LHCN-M2 (cell line): ENCODE data around the gene FDX1. TPM values are rescaled to one million over a fixed set of nuclear protein-coding genes. Genes with fewer than 3 reads are reported as not detected.

Source experiments
- DNase-seq: peaks from one replicate; pipeline ENCODE4 v3.0.0-alpha.2; 2012; ENCODE audit warnings: low read depth
- total RNA-seq: library from RNA; depleted of rRNA; stranded (reverse); fragments of >200 nt; gene quantifications from 2 replicates; pipeline ENCODE4 v1.2.3, GENCODE V29; 2014

Gene FDX1
- total RNA-seq, 1 experiment from 2014 or later, result 19.5 TPM

DNA sequence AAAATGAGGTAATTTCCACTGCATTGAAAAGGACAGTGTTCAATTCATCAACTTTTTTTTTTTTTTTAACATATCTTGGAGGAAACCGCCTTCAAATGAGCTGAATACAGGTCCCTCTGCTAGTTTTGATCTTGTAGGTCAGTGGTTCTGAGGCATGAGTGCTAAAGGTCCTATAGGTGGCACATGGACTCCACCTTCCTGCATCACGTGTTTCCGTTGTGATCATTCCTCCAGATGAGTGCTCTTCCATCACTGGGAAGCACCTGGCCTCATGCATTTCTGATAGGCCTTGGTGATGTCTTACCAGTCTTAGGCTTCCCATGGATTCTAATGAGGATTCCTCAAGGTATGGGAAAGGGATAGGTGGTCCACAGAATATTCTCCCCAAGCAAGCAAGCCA, 37.8 kb downstream of the FDX1 start:
- DNase-seq, result no peak

DNA sequence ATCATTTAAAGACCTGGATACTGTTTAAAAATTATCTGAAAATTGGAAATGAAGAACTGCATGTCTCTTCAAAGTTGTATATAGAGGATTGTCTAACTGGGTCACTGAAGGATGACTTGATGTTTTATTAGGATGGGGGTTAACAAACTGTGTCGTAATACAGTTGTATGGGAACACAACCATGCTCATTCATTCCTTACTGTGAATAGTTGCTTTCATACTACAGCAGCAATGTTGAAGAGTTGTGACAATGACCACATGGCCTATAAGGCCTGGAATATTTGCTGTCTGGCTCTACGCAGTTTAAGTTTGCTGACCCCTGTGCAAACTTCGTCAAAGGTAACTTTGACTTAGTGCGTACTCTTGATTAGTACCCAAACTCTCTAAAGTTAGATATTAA, 38.4 kb downstream of the FDX1 start:
- no peak for DNase-seq

DNA sequence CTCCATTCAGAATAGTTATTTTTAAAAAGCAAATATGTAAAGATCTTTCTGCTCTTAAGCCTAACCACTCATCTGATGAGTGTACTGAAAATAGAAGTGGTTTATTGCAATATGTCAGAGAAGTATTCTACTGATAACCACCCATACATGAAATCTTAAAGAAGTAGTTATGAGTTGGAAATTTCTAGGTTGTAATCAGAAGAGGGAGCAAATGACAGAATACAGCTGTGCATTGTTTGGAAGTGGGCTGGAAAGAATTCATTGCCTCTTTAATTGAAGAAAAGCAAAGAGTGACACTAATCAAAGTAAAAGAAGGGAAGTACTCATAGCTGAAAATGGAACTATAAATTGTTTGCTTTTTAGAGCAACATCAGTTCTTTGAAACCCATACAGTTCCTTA, 39.4 kb downstream of the FDX1 start:
- no peak for DNase-seq

GRCh38 chr11:110470716-110471115, 41.0 kb downstream of the FDX1 start:
- no peak for DNase-seq

DNA sequence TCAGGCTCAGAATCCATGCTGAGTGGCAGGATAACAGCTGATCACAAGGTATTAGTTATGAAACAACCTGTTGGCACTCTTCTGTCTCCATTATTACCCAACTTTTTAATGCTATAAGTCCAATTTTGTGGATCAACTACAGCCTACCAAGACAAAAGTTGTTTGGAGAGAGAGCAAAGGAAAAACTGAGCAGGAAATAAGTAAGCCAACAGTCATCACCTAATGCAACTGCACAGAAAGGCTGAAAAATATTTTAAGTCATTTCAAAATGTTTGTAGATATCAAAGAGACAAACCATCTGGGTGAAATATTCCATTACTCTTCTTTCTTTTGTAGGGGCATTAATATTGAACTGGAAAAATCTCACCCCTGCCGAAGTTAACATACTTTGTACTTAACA, 41.6 kb downstream of the FDX1 start:
- no peak for DNase-seq

DNA sequence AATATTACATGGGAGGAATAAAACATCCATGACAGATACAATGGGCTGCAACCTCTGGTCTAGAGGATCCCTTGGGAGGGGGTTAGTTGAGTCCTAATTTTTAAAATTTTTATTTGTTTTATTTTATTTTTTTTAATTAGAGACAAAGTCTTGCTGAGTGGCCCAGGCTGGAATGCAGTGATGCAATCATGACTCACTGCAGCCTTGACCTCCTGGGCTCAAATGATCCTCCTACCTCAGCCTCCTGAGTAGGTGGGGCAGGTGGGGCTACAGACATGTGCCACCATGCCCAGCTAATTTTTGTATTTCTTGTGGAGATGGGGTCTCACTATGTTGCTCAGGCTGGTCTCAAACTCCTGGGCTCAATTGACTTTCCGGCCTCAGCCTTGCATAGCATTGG, 43.1 kb downstream of the FDX1 start:
- DNase-seq, result no peak

DNA sequence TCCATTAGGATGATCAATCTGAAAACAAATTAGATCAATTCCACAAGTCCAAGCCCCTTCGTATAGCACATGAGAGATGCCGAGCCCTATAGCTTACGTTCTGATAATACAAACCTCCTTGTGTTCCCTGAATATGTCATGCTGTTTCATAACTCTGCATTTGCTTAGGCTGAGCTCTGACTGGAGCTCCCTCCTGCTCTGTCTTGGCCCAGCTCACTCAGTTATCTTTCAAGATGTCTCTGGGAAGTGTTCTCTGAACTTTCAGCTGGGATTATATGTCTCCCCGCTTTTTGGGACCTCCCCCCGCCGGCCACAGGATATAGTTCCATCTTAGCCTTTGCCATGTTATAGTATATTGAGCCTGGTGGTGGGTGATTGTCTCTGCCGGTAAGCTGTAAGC, 44.0 kb downstream of the FDX1 start:
- DNase-seq, result no peak

DNA sequence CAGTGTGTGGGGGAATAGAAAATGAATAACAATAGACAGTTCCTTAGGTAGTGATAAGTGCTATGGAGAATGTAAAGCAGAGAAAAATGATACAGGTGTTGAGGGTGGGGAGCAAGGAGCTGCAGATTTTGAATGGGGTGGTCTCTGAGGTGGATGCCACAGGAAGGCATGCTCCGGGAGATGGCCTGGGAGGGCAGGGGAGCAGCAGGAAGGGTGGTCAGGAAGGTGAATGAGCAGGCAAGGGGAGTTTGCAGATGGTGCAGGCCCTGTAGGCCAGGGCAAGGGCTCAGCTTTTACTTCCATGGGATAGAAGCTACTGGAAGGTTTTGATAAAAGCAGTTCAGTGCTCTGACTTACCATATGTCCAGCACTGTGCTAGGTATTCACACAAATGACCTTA, 44.8 kb downstream of the FDX1 start:
- DNase-seq, result no peak

DNA sequence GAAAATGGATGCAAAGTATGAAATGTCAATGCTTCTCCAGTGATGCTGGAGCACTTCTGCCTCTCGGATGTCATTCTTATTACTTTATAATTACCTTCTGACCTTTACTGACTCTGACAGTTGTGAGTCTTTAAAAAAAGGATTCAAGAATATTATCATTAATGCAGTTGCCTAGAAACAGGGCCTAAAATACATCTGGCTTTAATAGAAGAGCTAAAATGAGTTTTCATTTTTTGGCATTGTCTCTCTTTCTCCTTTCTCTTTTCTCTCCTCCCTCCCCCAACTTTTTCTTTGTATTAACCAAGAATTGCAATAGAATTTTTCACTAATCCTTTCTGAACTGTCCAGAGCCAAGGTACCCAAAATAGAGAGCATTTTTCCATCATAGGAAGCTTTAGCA, 45.9 kb downstream of the FDX1 start:
- no peak for DNase-seq

DNA sequence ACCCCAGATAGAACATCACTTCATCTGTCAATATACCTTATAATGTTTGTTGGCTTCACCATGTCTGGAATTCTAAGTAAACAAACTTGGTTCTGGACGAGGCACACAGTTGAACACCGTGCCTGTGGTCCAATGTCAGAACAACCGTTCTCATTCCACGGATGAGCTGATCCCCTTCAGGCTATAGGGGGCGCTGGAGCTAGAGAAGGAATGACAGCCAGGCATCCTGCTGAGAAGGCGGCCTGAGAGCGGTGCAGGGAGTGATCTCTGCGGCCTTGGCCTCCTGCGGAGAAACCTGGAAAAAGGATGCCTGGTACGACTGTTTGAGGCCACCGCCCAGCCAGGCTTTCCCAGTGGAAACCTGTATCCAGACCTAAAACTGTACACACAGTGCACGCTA, 48.7 kb downstream of the FDX1 start:
- DNase-seq, result no peak

GRCh38 chr11:110479108-110480101, 49.7 kb downstream of the FDX1 start:
- DNase-seq, result peak; percentile 57

DNA sequence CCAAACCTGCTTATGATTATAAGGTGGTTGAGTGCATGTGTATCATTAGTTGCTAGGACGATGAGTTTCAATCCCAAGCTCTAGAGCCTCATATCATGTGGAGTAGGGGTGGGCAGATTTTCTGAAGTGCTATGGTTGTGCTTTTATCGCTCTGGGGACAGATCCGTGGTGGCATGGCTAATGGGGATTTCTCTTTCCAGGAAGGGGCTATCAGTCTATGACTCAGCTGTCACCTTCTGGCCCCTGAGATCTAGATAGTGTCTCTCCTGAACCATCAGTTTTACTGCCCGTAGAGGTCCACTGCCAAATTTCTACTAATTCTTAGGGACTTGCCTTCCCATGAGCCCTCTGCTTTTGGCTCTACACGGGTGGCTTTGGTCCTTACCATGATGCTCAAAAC, 51.8 kb downstream of the FDX1 start:
- DNase-seq, result no peak

DNA sequence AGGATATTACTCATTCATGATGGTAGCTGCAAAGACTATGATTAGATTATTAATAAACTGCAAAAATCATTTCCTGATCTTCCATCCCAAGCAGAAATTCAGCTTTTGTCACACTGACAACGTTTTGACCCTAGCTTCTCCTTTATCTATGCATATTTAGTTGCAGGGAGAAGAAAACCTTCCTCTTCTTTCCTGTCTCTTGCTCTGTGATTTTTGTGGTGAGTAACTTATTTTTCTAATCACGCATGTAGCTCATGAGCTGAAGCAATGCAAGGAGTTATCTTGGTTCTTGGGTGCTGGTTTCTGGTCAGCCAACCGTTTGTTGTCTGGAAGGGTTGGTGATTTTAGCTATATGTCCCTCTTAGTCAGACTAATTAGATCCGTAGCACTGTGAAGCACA, 56.4 kb downstream of the FDX1 start:
- DNase-seq, result no peak

DNA sequence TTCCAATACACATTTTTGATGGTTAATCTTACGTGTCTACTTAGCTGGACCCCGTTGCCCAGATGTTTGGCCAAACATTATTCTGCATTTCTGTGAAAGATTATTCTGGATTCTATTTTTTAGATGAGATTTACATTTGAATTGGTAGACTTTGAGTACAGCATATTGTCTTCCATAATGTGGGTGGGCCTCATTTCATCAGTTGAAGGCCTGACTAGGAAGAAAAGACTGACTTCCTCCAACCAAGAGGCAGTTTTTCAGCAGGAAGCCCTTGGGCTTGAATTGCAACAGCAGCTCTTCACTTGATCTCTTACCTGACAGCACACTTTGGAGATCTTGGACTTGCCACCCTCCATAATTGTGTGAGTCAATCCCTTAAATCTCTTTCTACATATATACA, 58.7 kb downstream of the FDX1 start:
- no peak for DNase-seq

DNA sequence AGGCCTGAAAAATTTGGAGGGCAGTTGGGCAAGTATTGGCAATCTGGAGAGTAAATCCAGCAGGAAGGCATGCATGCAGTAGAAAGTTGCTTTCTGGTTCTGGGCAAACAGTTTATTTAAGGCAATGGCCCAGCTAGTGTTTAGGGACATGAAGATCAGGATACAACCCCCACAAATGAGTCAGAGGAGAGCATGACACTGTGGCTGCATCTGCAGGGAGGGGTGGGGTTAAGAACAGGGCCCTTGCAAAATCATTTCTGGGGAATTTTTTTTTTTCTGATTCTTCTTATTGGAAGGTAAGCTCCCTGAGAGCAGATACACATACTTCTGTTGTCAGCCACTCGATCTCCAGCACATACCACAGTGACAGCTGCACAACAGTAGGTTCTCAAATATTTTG, 61.1 kb downstream of the FDX1 start:
- peak; percentile 67 for DNase-seq

- DNase-seq, result no peak
Measured at GRCh38 chr11:110491577-110492320, 62.0 kb downstream of the FDX1 start.

GRCh38 chr11:110492321-110492685, 62.6 kb downstream of the FDX1 start:
- DNase-seq, result no peak

DNA sequence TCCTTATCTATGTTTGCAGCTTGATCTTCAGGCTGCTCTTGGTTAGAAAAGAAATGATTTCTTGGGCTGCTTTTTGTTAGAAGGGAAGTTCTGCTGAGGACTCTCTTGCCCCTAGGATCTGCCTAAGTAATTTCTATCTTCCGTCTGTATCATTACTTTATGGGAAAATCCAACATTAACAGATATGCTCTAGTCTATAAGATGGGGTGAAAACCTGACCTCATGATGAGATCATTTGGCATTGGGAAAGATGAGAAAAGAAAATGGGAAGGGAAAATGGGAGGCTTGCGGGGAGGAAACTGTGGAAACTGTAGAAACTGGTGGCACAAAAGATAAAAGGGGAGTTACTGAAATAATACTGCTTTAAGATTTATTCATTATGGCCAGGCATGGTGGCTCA, 63.6 kb downstream of the FDX1 start:
- DNase-seq, result no peak

GRCh38 chr11:110497231-110497978, 67.7 kb downstream of the FDX1 start:
- no peak for DNase-seq

DNA sequence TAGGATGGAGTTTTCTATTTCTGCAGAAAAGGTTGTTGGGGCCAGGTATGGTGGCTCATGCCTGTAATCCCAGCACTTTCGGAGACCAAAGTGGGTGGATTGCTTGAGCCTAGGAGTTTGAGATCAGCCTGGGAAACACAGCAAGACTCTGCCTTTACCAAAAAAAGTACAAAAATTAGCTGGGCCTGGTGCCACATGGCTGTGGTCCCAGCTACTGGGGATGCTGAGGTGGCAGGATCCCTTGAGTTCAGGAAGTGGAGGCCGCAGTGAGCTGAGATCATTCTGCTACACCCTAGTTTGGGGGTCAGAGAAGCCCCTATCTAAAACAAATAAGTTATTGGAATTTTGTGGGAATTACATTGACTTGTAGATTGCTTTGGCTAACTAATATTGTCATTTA, 71.7 kb downstream of the FDX1 start:
- no peak for DNase-seq

DNA sequence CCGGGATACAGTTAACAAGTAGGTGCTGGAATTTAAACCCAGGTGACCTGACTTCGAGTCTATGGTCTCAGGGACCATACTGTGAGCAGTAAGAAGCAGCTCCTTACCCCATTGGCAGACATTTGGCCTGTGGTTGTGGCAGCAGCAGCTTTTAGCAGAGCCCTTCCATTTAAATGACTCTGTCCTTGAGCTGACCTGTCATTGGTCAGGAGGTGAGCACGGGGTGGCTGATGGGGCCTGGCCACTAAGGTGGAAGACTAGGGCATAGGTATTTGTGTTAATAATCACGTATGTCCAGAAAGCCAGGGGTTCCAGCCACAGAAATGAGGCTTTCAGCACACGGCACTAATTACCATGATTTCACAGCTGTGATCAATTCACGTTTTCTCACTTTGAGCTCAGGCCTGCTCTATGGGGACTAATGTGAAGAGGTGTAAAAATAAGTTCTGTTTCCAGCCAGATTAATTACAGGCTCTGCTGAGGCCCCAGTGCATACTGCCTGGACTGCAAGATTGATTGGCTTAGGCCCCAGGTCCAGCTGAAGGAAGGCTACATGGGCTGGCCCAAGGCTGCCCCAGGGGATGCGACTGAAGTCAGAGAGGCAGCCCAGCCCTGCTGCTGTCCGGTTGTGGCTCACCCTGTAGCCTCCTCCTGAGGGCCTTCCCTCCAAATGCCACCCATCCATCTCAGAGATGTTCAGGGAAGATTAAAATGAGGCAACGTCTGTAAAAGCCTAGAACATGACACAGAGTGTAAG, 76.0 kb downstream of the FDX1 start:
- no peak for DNase-seq
